H1 (cell line): Measurements from ENCODE around the gene SF3B6.

Source experiments
- CBX8 ChIP-seq: fragments of 300-800, 300-1000 bp; sonication (generic); IDR thresholded peaks from 2 replicates; pipeline ENCODE4 v1.7.1; 2016; ENCODE audit warnings: low read depth, low read length, borderline replicate concordance
- CHD2 ChIP-seq: IDR thresholded peaks from 2 replicates; pipeline ENCODE4 v1.6.1; 2012; ENCODE audit warnings: low read length, improper control_type of control experiment
- CTCF ChIP-seq, 3 experiments: IDR thresholded peaks; 1 replicate in 2 of 3; 2 replicates in 1 of 3; pipeline versions ENCODE4 v1.5.1 to v1.6.1; 2011; ENCODE audit warnings: low read length in 3 of 3, mild to moderate bottlenecking in 3 of 3, inconsistent platforms in 2 of 3, low read depth in 1 of 3, moderate library complexity in 1 of 3; ENCODE audit not compliant: insufficient read depth in 1 of 3; ENCODE audit errors: control extremely low read depth in 1 of 3
- EP300 ChIP-seq, 2 experiments: IDR thresholded peaks; 1 replicate in 1 of 2; 2 replicates in 1 of 2; pipeline ENCODE4 v1.6.1; 2011 to 2012; ENCODE audit warnings: low read depth in 2 of 2, low read length in 2 of 2, mild to moderate bottlenecking in 2 of 2, borderline replicate concordance in 1 of 2, inconsistent platforms in 1 of 2, moderate library complexity in 1 of 2
- EZH2 ChIP-seq: fragments of 200-600 bp; sonication (generic); IDR thresholded peaks from 2 replicates; pipeline ENCODE4 v1.7.1; 2012; ENCODE audit warnings: low read depth, mild to moderate bottlenecking, moderate library complexity, low read length, inconsistent platforms; ENCODE audit not compliant: severe bottlenecking
- HDAC2 ChIP-seq, 2 experiments: fragments of 300-600 bp in 1 of 2; sonication (generic) in 1 of 2; IDR thresholded peaks; 2 replicates each; pipeline ENCODE4 v1.6.1; 2011 to 2012; ENCODE audit warnings: low read depth in 2 of 2, low read length in 2 of 2, mild to moderate bottlenecking in 2 of 2, moderate library complexity in 2 of 2, borderline replicate concordance in 1 of 2, inconsistent platforms in 1 of 2
- POLR2A ChIP-seq, 2 experiments: IDR thresholded peaks; 1 replicate in 1 of 2; 2 replicates in 1 of 2; pipeline ENCODE4 v1.6.1; 2011; ENCODE audit warnings: low read depth in 2 of 2, low read length in 2 of 2, mild to moderate bottlenecking in 2 of 2; ENCODE audit errors: control extremely low read depth in 1 of 2
- POLR2AphosphoS5 ChIP-seq: IDR thresholded peaks from 2 replicates; pipeline ENCODE4 v1.6.1; 2011; ENCODE audit warnings: low read depth, low read length
- SIX5 ChIP-seq: IDR thresholded peaks from 2 replicates; pipeline ENCODE4 v1.6.1; 2011; ENCODE audit warnings: mild to moderate bottlenecking, low read depth, low read length
- TAF7 ChIP-seq: optimal IDR thresholded peaks from 2 replicates; pipeline ENCODE3; 2011; ENCODE audit warnings: low read depth, mild to moderate bottlenecking, inconsistent platforms, low read length, moderate library complexity, borderline replicate concordance
- TBP ChIP-seq: IDR thresholded peaks from 2 replicates; pipeline ENCODE4 v1.6.1; 2011; ENCODE audit warnings: low read depth, low read length, improper control_type of control experiment
- YY1 ChIP-seq: IDR thresholded peaks from 2 replicates; pipeline ENCODE4 v1.6.1; 2011; ENCODE audit warnings: low read depth, mild to moderate bottlenecking, low read length
- ZNF274 ChIP-seq: IDR thresholded peaks from 2 replicates; pipeline ENCODE4 v1.7.0; 2012; ENCODE audit warnings: low read length, borderline replicate concordance; ENCODE audit errors: extremely low read depth

GRCh38 chr2:24072259-24072658, 3.9 kb downstream of the SF3B6 start:
- TF ChIP-seq CTCF (IDR thresholded peaks at IDR 0.05; ENCODE audit: control extremely low read depth in 1 of 3, insufficient read depth in 1 of 3, low read depth in 1 of 3, low read length in 3 of 3), result no peak
- no peak for TF ChIP-seq CHD2
- TF ChIP-seq TAF7, result no peak
- no peak for TF ChIP-seq EZH2
- TF ChIP-seq ZNF274, result no peak
- no peak for TF ChIP-seq POLR2A (IDR thresholded peaks at IDR 0.05; ENCODE audit: control extremely low read depth in 1 of 2, low read depth in 2 of 2, low read length in 2 of 2)
- TF ChIP-seq POLR2AphosphoS5, result no peak
- TF ChIP-seq HDAC2 (IDR thresholded peaks at IDR 0.05; ENCODE audit: borderline replicate concordance in 1 of 2, low read depth in 2 of 2, low read length in 2 of 2), result no peak
- no peak for TF ChIP-seq YY1
- no peak for TF ChIP-seq TBP
- no peak for TF ChIP-seq CBX8
- no peak for TF ChIP-seq SIX5
- no peak for TF ChIP-seq EP300 (IDR thresholded peaks at IDR 0.05; ENCODE audit: borderline replicate concordance in 1 of 2, low read depth in 2 of 2, low read length in 2 of 2)
